ENCODE data around the gene SLC44A1. TPM values are rescaled to one million over a fixed set of nuclear protein-coding genes. Genes with fewer than 3 reads are reported as not detected.

The SLC44A1 gene
- total RNA-seq, 2 donors from 2014 or later: 6.5 to 8.4 TPM

DNA sequence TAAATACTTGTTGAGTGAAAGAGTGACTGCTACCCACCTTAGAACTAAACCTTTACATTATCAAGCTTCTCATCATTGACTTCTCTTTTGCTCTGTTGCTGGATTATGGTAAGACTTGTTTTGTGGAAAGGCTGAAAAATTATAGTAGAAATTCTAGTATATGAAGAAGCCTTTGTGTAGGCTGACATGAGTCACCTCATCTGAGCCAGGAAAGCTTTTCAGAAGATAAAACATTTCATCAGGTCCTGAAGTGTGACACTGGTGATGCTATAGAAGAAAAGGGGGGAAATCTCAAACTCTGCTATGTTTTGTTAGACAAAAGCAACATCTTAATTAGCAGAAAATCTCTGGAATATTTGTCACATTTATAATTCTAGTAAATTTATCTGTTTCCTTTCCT lies 18.4 kb upstream of the SLC44A1 start:
- Mint-ChIP-seq H3K27ac (no peak overlapping the region), H3K36me3 (peaks cover 27% of the 10 kb centered on the region)

DNA sequence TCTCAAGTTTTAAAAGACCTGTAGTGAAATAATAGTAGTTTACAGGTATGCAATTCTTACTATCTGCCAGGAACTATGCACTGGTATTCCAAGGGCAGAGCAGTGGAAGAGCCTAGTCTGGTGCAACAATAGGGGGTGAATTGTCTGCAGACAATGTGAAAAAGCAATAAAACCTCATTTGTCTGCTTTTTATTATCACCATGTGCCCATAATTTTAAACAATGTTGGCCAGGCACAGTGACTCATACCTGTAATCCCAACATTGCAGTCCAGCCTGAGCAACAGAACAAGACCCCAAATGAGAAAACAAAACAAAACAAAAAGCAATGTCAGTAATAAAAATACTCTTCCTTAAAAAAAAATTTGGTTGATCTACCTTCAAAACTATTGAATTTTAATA lies 12.2 kb upstream of the SLC44A1 start:
- no peaks in the 10 kb centered on the region for H3K9me3 Mint-ChIP-seq
- no peaks in the 10 kb centered on the region for H3K36me3 Mint-ChIP-seq
- no peak overlapping the region for H3K4me3 Mint-ChIP-seq
- H3K27me3 Mint-ChIP-seq: peaks cover 6 to 7% of the 10 kb centered on the region in 2 donors
- ATAC-seq: no peak
- H3K27ac Mint-ChIP-seq: no peak overlapping the region
- H3K4me1 Mint-ChIP-seq (ENCODE audit: low read depth in 2 of 2): no peaks in the 10 kb centered on the region
- no peak for DNase-seq (ENCODE audit: low spot score)

More for the DNA sequence above, 18.4 kb upstream of the SLC44A1 start:
- no peak for ATAC-seq
- Mint-ChIP-seq H3K27me3 (peaks cover 16 to 46% of the 10 kb centered on the region in 2 donors), H3K4me1 (ENCODE audit: low read depth in 2 of 2) (no peaks in the 10 kb centered on the region), H3K4me3 (no peak overlapping the region), H3K9me3 (peaks cover 15% of the 10 kb centered on the region)
- DNase-seq (ENCODE audit: low spot score): no peak

DNA sequence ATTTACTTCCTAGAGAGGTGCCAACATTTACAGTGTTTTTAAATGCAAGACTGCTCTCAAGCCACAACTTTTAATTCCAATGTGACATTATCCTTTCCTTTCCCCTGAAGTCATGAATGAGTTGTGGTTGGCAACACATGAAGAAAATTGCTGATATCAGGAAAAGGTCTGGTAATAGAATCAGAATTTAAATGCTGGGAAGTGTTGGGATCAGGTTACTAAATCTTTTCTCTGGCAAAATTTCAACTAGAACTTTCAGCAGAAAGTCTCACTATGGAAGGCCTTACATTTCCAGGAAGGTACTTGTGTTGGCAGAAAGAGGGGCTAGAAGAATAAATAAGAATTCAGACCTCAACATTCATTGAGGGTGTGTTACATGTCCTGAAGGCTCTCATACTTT lies 10.6 kb upstream of the SLC44A1 start:
- no peak for DNase-seq (ENCODE audit: low spot score)
- no peak overlapping the region for H3K27ac Mint-ChIP-seq
- H3K27me3 Mint-ChIP-seq: peaks cover 3 to 10% of the 10 kb centered on the region in 2 donors
- H3K36me3 Mint-ChIP-seq: no peaks in the 10 kb centered on the region
- no peak overlapping the region for H3K4me3 Mint-ChIP-seq
- no peaks in the 10 kb centered on the region for H3K9me3 Mint-ChIP-seq
- no peaks in the 10 kb centered on the region for H3K4me1 Mint-ChIP-seq (ENCODE audit: low read depth in 2 of 2)
- no peak for ATAC-seq

DNA sequence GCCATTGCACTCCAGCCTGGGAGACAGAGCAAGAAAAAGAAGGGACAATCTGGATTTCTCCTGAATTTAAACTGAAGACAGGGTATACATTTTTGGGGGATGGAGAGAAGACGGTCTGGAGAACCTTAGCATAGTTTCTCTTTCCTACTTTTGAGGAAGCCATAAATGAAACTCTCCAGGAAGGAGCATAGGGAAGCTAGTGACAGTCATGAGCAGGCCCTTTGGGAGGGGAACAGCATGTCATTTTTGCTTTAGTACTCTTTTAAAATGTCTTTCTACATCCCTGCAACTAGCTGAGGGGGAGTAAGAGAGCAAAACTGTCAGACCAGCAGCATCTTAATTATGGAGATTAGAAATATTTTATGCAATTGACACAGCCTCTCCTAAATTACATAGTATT lies 8.2 kb upstream of the SLC44A1 start:
- Mint-ChIP-seq H3K4me1 (ENCODE audit: low read depth in 2 of 2) (no peaks in the 10 kb centered on the region), H3K27me3 (peaks cover 12 to 27% of the 10 kb centered on the region in 2 donors), H3K9me3 (no peaks in the 10 kb centered on the region), H3K36me3 (no peaks in the 10 kb centered on the region), H3K4me3 (no peak overlapping the region), H3K27ac (no peak overlapping the region)
- no peak for DNase-seq (ENCODE audit: low spot score)
- no peak for ATAC-seq

DNA sequence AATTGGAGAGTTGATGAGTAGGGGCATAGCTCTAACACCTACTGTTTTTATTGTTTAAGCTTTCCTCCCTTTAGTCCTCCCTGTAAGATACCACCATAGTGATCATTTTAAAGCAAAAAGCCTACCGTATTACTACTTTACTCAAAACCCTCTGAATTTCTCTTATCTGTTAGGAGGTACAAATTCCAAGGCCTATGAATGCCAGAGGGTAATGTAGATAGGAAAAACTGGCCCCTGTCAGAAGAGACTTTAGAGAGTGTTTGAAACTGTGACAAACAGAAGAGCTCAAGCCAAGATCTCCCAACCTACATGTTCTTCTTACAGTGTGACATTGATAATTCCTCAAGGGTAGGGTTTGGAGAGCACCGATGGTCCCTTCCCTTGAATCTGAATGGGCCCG lies 7.2 kb upstream of the SLC44A1 start:
- no peak for DNase-seq (ENCODE audit: low spot score)
- no peak overlapping the region for H3K27ac Mint-ChIP-seq
- H3K4me1 Mint-ChIP-seq (ENCODE audit: low read depth in 2 of 2): no peaks in the 10 kb centered on the region
- no peaks in the 10 kb centered on the region for H3K9me3 Mint-ChIP-seq
- H3K27me3 Mint-ChIP-seq: peaks cover 18 to 36% of the 10 kb centered on the region in 2 donors
- no peak for ATAC-seq
- no peaks in the 10 kb centered on the region for H3K36me3 Mint-ChIP-seq
- no peak overlapping the region for H3K4me3 Mint-ChIP-seq

DNA sequence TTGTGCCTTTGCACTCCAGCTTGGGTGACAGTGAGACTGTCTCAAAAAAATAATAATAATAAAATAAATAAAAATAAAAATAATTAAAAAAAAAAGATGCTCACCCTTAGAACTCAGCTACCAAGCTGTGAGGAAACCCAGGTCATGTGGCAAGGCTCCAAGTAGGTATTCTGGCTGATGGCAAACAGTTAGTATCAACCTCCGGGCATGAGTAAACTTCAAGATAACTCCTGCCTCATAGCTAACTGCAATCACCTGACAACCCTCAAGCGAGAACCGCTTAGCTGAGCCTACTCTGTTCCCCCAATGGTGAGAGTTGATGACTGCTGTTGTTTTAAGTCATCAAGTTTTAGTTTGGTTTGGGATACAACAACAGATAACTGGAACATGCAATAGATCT lies 6.1 kb upstream of the SLC44A1 start:
- Mint-ChIP-seq H3K27ac (no peak overlapping the region), H3K4me1 (ENCODE audit: low read depth in 2 of 2) (peaks cover 4 to 8% of the 10 kb centered on the region in 2 donors), H3K4me3 (no peak overlapping the region), H3K9me3 (no peaks in the 10 kb centered on the region), H3K36me3 (no peaks in the 10 kb centered on the region), H3K27me3 (peaks cover 25 to 47% of the 10 kb centered on the region in 2 donors)
- ATAC-seq (no peak), DNase-seq (ENCODE audit: low spot score) (no peak)

DNA sequence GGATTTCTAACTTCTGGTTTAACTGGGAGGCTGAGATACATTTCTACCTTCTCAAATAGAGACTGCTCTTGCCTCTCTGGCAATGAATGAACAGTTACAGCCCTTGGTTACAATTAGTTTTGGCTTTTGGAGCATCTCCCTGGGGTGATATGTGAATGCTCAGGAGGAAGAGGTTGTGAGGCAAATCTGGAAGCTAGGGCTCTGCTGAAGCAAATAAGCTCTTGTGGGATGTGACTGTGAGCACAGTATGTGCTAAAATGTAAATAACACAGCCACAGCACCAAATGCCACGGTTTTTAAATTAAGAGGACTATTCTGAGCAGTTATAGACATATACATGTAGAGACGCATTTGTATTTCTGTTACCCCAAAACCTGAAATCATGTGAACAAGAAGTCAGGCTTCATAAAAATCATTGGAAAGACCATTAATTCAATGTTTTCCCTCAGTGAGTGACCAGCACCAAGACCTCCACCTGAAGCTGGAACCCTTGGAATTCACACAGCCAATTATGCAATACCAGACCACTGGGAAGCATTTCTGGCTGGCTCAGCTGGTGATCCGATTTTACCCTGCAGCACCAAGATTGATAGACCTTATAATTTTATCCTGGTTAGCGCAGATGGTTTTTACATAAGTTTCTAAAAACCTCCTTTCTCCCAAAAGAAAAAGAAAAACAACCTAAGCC lies 3.0 kb upstream of the SLC44A1 start:
- H3K36me3 Mint-ChIP-seq: no peaks in the 10 kb centered on the region
- H3K4me1 Mint-ChIP-seq (ENCODE audit: low read depth in 2 of 2): peaks cover 17 to 21% of the 10 kb centered on the region in 2 donors
- DNase-seq (ENCODE audit: low spot score): no peak
- no peak overlapping the region for H3K4me3 Mint-ChIP-seq
- no peak overlapping the region for H3K27ac Mint-ChIP-seq
- H3K9me3 Mint-ChIP-seq: no peaks in the 10 kb centered on the region
- H3K27me3 Mint-ChIP-seq: peaks cover 25 to 47% of the 10 kb centered on the region in 2 donors
- ATAC-seq: no peak

DNA sequence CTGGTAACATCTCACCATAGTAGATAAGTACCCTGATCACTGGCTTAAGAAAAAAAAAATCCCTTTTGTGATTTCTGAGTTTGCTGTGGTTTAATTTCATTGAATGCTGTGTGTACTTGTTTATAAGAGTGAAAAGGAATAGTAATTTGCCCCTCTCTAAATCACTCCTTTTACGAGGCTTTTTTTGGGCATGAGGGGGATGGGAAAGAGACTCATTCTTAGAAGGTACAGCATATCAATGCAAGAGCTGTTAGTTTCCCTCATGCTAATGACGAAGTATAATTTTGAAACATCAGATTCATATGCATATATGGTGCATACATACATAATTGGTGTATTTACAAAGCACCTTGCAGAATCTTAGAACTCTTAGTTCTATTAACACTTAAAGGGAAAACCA lies 2.4 kb upstream of the SLC44A1 start:
- Mint-ChIP-seq H3K27me3 (peaks cover 25 to 47% of the 10 kb centered on the region in 2 donors), H3K4me1 (ENCODE audit: low read depth in 2 of 2) (peaks cover 17 to 21% of the 10 kb centered on the region in 2 donors), H3K9me3 (no peaks in the 10 kb centered on the region), H3K27ac (no peak overlapping the region), H3K4me3 (peak overlapping the region; percentile 85), H3K36me3 (no peaks in the 10 kb centered on the region)
- DNase-seq (ENCODE audit: low spot score) (no peak), ATAC-seq (no peak)

DNA sequence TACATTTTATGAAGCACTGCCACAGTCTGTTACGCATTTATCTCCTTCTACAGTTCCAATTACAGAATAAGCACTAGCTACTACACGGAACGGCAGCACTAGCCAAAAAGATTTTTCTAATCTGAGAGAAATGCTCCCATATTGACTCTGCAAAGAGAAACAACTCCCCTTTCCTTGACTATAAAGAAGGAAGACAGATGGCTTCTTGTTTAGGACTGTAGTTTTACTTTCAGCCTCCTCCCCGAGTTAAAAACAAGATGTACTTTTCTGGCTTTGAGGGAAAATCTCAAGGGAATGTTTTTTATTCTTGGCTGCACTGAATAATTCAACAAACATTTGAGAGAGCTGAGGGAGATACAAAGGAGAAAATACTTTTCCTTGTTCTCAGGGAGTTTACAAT lies 1.9 kb upstream of the SLC44A1 start:
- no peak for ATAC-seq
- peaks cover 25 to 47% of the 10 kb centered on the region in 2 donors for H3K27me3 Mint-ChIP-seq
- no peaks in the 10 kb centered on the region for H3K36me3 Mint-ChIP-seq
- H3K4me3 Mint-ChIP-seq: peak overlapping the region; percentile 85
- peaks cover 17 to 21% of the 10 kb centered on the region in 2 donors for H3K4me1 Mint-ChIP-seq (ENCODE audit: low read depth in 2 of 2)
- H3K9me3 Mint-ChIP-seq: no peaks in the 10 kb centered on the region
- H3K27ac Mint-ChIP-seq: no peak overlapping the region
- DNase-seq (ENCODE audit: low spot score): no peak

DNA sequence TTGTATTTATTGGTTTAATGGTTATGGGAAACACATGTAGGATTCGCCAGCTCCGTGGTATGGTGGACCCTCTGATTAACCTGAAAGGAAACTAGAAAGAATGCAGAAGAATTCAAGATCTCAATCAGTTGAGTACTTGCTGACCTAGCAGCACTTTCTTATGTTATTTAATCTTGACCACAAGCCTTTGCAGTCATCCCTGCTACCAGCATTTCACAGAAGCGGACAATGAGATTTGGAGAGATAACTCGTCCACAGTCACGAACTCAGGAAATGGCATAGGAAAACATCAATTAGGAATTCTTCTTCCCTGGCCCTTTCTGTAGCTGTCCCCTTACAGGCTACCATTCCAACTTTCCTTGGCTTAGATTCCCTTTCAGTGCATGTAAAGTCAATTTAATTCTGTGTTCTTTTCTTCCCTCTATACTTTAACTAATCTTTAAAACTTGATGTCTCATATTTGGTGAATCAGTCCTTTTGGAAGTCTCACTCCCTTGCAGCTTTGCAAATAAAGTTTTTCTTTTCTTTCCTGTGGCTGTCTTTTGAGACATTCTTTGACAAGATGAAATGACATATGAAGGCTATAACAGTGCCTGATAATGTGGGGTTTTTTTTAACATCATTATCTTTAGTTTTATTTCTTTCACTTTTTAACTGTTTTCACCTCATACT lies 1.3 kb upstream of the SLC44A1 start:
- Mint-ChIP-seq H3K27ac (peak overlapping the region; percentile 71 to 79), H3K36me3 (no peaks in the 10 kb centered on the region), H3K9me3 (no peaks in the 10 kb centered on the region), H3K4me3 (peak overlapping the region; percentile 85), H3K27me3 (peaks cover 25 to 47% of the 10 kb centered on the region in 2 donors), H3K4me1 (ENCODE audit: low read depth in 2 of 2) (peaks cover 17 to 21% of the 10 kb centered on the region in 2 donors)
- DNase-seq (ENCODE audit: low spot score): no peak
- ATAC-seq: no peak

DNA sequence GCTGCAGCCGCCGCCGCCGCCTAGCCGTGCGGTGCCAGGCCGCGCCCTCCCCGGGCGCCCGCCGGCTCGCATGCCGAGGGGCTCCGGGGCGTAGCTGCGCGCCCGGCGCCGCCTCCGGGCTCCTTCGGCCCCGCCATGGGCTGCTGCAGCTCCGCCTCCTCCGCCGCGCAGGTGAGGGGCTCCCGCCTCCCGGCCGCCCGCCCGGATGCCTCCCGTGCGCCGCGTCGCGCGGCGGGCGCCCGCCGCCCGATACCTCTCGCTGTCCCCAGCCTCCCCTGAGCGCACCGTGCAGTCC lies 230 bp downstream of the SLC44A1 start:
- peaks cover 19 to 36% of the 10 kb centered on the region in 2 donors for H3K27me3 Mint-ChIP-seq

DNA sequence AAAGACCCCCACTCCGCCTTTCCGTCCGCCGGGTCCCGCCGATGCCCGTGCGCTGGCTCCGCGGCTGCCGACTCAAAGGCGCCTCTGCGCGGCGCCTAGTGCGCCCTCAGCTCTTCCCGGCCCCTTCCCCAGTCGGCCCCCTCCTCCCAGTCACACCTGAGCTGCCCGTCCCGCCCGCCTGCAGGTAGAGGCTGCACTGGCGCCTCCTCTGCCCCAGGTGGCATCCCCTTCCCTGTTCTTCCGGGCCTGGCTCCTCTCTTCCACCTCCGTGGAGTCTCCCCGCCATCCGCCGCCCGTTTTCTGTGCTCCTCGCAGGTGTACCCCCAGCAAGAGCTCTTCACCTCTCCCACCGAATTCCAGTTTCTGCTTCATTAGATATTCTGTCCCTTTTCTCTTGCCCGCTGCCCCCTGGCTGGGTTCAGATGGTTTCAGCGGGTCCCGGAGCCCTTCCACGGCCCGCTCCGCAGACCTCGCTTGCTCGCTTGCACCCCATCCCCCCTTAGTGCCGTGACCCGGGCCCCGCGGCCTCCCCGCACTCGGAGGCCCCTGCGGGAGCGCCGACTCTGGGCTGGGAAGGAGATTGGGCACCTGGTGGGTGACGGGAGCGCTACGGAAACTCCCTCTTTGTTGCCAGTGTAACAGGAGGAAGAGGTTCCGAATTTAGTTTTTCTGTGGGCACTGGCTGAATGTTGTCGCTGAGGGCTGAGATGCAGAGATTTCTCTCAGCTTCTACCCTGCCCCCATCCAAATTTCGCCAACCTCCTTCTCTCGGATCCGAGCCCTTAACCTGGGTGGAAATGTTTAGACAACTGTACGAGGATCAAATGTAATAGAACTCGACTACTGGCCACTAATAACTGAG lies 809 bp downstream of the SLC44A1 start:
- no peaks in the 10 kb centered on the region for H3K9me3 Mint-ChIP-seq
- peaks cover 17 to 21% of the 10 kb centered on the region in 2 donors for H3K4me1 Mint-ChIP-seq (ENCODE audit: low read depth in 2 of 2)
- no peak for ATAC-seq
- H3K27ac Mint-ChIP-seq: peak overlapping the region; percentile 55 to 62
- no peak for DNase-seq (ENCODE audit: low spot score)
- peaks cover 18 to 30% of the 10 kb centered on the region in 2 donors for H3K27me3 Mint-ChIP-seq
- no peaks in the 10 kb centered on the region for H3K36me3 Mint-ChIP-seq
- H3K4me3 Mint-ChIP-seq: peak overlapping the region; percentile 96

More for the DNA sequence above, 230 bp downstream of the SLC44A1 start:
- peaks cover 17 to 21% of the 10 kb centered on the region in 2 donors for H3K4me1 Mint-ChIP-seq (ENCODE audit: low read depth in 2 of 2)
- no peak for DNase-seq (ENCODE audit: low spot score)
- no peaks in the 10 kb centered on the region for H3K36me3 Mint-ChIP-seq
- H3K9me3 Mint-ChIP-seq: no peaks in the 10 kb centered on the region
- H3K4me3 Mint-ChIP-seq: peak overlapping the region; percentile 96
- no peak for ATAC-seq
- H3K27ac Mint-ChIP-seq: no peak overlapping the region

DNA sequence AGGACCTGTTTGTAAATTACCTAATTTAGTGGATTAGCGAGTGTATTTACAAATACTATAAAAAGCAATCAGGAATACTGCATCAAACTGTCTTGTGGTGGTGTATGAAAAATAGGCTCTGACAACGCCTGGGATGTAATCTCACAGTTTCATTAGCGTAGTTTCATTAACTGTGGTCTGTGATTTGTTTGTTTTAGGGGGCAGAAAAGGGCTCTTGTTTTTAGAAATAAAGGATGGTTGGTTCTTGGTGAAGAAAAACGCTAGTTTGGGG lies 1.4 kb downstream of the SLC44A1 start:
- Mint-ChIP-seq H3K27me3 (peaks cover 15 to 24% of the 10 kb centered on the region in 2 donors), H3K4me1 (ENCODE audit: low read depth in 2 of 2) (peaks cover 17 to 21% of the 10 kb centered on the region in 2 donors), H3K36me3 (no peaks in the 10 kb centered on the region), H3K9me3 (no peaks in the 10 kb centered on the region), H3K27ac (peak overlapping the region; percentile 55 to 62), H3K4me3 (peak overlapping the region; percentile 96)
- no peak for ATAC-seq
- no peak for DNase-seq (ENCODE audit: low spot score)

DNA sequence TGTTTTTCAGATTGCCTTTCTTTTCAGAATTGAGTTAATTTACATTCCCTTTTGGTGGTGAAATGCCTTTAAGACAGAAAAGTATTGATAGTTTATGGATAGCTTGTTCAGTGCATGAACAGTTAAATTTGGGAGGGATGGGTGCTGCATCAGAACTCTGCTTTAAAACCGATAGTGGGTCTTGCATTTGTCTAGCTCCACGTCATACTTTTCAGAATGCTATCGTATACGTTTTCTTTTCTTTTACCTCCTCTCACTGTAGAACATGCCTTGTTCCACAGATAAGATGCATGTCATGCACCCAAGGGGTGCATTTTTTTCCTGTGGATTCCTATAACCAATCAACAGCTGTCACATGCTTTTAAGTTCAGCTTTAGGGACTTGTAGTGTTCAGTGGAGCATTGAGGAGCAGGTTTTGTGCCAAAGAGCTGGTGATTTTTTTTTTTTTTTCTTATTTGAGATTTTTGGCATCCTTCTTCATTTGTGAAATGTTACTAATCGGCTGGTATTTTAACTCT lies 2.3 kb downstream of the SLC44A1 start:
- peaks cover 11 to 15% of the 10 kb centered on the region in 2 donors for H3K27me3 Mint-ChIP-seq

More for the DNA sequence above, 2.3 kb downstream of the SLC44A1 start:
- ATAC-seq (no peak), DNase-seq (ENCODE audit: low spot score) (no peak)
- Mint-ChIP-seq H3K27ac (no peak overlapping the region), H3K4me1 (ENCODE audit: low read depth in 2 of 2) (peaks cover 17 to 21% of the 10 kb centered on the region in 2 donors), H3K9me3 (no peaks in the 10 kb centered on the region), H3K36me3 (no peaks in the 10 kb centered on the region), H3K4me3 (no peak overlapping the region)

Measured in natural killer cell treated with Interleukin-12 subunit alpha and Interleukin-12 subunit beta and Interleukin-15 and Interleukin-18, amount 100 ng/mL, for 72 hours (primary cell).